Kidney (tissue), 14 donors: ENCODE data around the gene ECE1. TPM values are rescaled to one million over a fixed set of nuclear protein-coding genes. Genes with fewer than 3 reads are reported as not detected.
A peak's percentile ranks its signal among the peaks of the same experiment; 100 is the strongest.

Source experiments
- DNase-seq, 5 donors: peaks; one replicate each; pipeline ENCODE4 v3.0.0-alpha.2; 2013 to 2020
- FAIRE-seq: peaks from 2 replicates; lab custom pipeline; 2012; peaks lifted over from hg19 to GRCh38; lab: Jason Lieb, UNC
- H3K27ac ChIP-seq, 2 donors: one replicate each; pipeline ENCODE4 v1.7.0; 2013; ENCODE audit warnings: low read depth in 2 of 2, low read length in 2 of 2, inconsistent platforms in 1 of 2
- H3K27me3 ChIP-seq: one replicate; pipeline ENCODE4 v1.7.1; 2013; ENCODE audit warnings: low read length, inconsistent platforms; ENCODE audit not compliant: control insufficient read depth, insufficient read depth
- H3K36me3 ChIP-seq, 3 donors: one replicate each; pipeline versions ENCODE4 v1.7.0 to v1.7.1; 2013; ENCODE audit warnings: low read length in 3 of 3, control low read depth in 1 of 3, inconsistent platforms in 1 of 3; ENCODE audit not compliant: insufficient read depth in 3 of 3, control insufficient read depth in 2 of 3
- H3K4me1 ChIP-seq, 3 donors: one replicate each; pipeline versions ENCODE4 v1.7.0 to v1.7.1; 2013; ENCODE audit warnings: low read length in 3 of 3, inconsistent platforms in 1 of 3, low read depth in 1 of 3; ENCODE audit not compliant: control insufficient read depth in 2 of 3, insufficient read depth in 2 of 3
- H3K4me3 ChIP-seq, 3 donors: one replicate each; pipeline versions ENCODE4 v1.7.0 to v1.8.1; 2013; ENCODE audit warnings: low read length in 3 of 3, control low read depth in 1 of 3, inconsistent platforms in 1 of 3
- H3K9ac ChIP-seq, 3 donors: one replicate each; pipeline versions ENCODE4 v1.7.0 to v1.7.1; 2013; ENCODE audit warnings: low read length in 3 of 3, control low read depth in 1 of 3, inconsistent platforms in 1 of 3
- H3K9me3 ChIP-seq, 3 donors: one replicate each; pipeline versions ENCODE4 v1.7.0 to v1.7.1; 2013; ENCODE audit warnings: low read length in 3 of 3, control low read depth in 1 of 3, inconsistent platforms in 1 of 3; ENCODE audit not compliant: control insufficient read depth in 2 of 3, insufficient read depth in 1 of 3
- CTCF ChIP-seq: IDR thresholded peaks from 3 replicates; pipeline ENCODE4 v1.5.1; 2012; ENCODE audit warnings: mild to moderate bottlenecking, moderate library complexity, borderline replicate concordance; ENCODE audit not compliant: insufficient read depth; ENCODE audit errors: extremely low read depth
- intact Hi-C: fragments of 100-400 bp; cut with DNase I; formaldehyde crosslinking; loops from one replicate; pipeline ENCODE4 v1.11.1; 2022
- polyA plus RNA-seq: library from polyadenylated mRNA; stranded (reverse); fragments of 350-450 nt; fragmentation: Illumina TruSeq; extraction: RNeasy Lipid Tissue Mini Kit (QIAGEN cat#74804); gene quantifications from one replicate; pipeline ENCODE4 v1.2.3, GENCODE V29; 2014; ENCODE audit warnings: low read depth, low replicate concordance; ENCODE audit not compliant: insufficient read depth
- total RNA-seq: library from RNA; stranded (reverse); fragmentation: NEBNext Ultra II Directional; extraction: Animal tissue kit (Norgen Biotek cat#: 25700); gene quantifications from one replicate; pipeline ENCODE4 v1.2.1, GENCODE V29; 2021
- donor health status: control.
- donor health status: control.
- donor health status: control.
- donor health status: control.
- donor health status: control.
- donor health status: DM: yes; HTN: yes; CAD: no.
- donor health status: Normal renal cell carcinoma (clear cell type).

ECE1 gene
- total and polyA plus RNA-seq, 2 donors from 2014 or later, result 30.8 to 128 TPM

GRCh38 chr1:21263653-21264225, 26.5 kb downstream of the ECE1 start:
- no peak overlapping the region for H3K9ac ChIP-seq

GRCh38 chr1:21263052-21263429, 27.2 kb downstream of the ECE1 start:
- Histone ChIP-seq H3K4me3 (no peak overlapping the region), H3K27me3 (no peaks in the 10 kb centered on the region), H3K27ac (peak overlapping the region in 1 of 2 donors; percentile 13), H3K4me1 (peaks cover 0 to 20% (median 19%) of the 10 kb centered on the region in 3 donors), H3K36me3 (peaks cover 0 to 7% (median 0%) of the 10 kb centered on the region in 3 donors), H3K9ac (no peak overlapping the region), H3K9me3 (no peaks in the 10 kb centered on the region)
- intact Hi-C loops, result no loop called here
- DNase-seq, result no peak
- TF ChIP-seq CTCF, result no peak
- FAIRE-seq, result no peak

More at GRCh38 chr1:21263653-21264225, 26.5 kb downstream of the ECE1 start:
- peaks cover 0 to 26% (median 24%) of the 10 kb centered on the region in 3 donors for H3K4me1 ChIP-seq
- intact Hi-C loops, result no loop called here
- no peak overlapping the region for H3K4me3 ChIP-seq
- peaks cover 0 to 7% (median 0%) of the 10 kb centered on the region in 3 donors for H3K36me3 ChIP-seq
- no peak for TF ChIP-seq CTCF
- H3K27ac ChIP-seq, result no peak overlapping the region
- FAIRE-seq (no peak), DNase-seq (no peak)
- no peaks in the 10 kb centered on the region for H3K9me3 ChIP-seq
- no peaks in the 10 kb centered on the region for H3K27me3 ChIP-seq

- H3K9me3 ChIP-seq, result no peaks in the 10 kb centered on the region
- FAIRE-seq (no peak), DNase-seq (peak; percentile 80 to 90 (median 87))
- no peaks in the 10 kb centered on the region for H3K27me3 ChIP-seq
- intact Hi-C loops, result no loop called here
- peaks cover 0 to 4% (median under 1%) of the 10 kb centered on the region in 3 donors for H3K36me3 ChIP-seq
- H3K9ac ChIP-seq, result peak overlapping the region in 1 of 3 donors; percentile 59
- H3K4me3 ChIP-seq, result no peak overlapping the region
- H3K4me1 ChIP-seq, result peaks cover 0 to 19% (median 19%) of the 10 kb centered on the region in 3 donors
- H3K27ac ChIP-seq, result peak overlapping the region; percentile 73 to 90
- TF ChIP-seq CTCF, result no peak
These were observed 27.8 kb downstream of the ECE1 start for GRCh38 chr1:21262293-21263051.
